Measurements from ENCODE around the gene HLA-A.

Gene HLA-A

GRCh38 chr6:29951882-29952281 is 9.6 kb downstream of the HLA-A start:
- DNase-seq (ENCODE audit: low read depth in 1 of 2, low spot score in 1 of 2), result no peak
- TF ChIP-seq GABPA (IDR thresholded peaks at IDR 0.05; ENCODE audit: low read depth) (no peak), CTCF (IDR thresholded peaks at IDR 0.05; ENCODE audit: insufficient read depth, low read length) (no peak), POLR2AphosphoS5 (IDR thresholded peaks at IDR 0.05; ENCODE audit: low read depth) (no peak), SPI1 (IDR thresholded peaks at IDR 0.05; ENCODE audit: borderline replicate concordance, low read depth) (no peak), REST (IDR thresholded peaks at IDR 0.05; ENCODE audit: insufficient replicate concordance, low read depth) (no peak)
- Histone ChIP-seq H3K27me3 (ENCODE audit: insufficient read depth, poor library complexity, severe bottlenecking) (no peaks in the 10 kb centered on the region), H3K4me3 (replicated peaks; ENCODE audit: insufficient read depth, low read length) (no peak overlapping the region), H3K27ac (replicated peaks) (no peak overlapping the region)

GRCh38 chr6:29953001-29953441 is 10.7 kb downstream of the HLA-A start:
- TF ChIP-seq CTCF (IDR thresholded peaks at IDR 0.05; ENCODE audit: insufficient read depth, low read length) (no peak), REST (IDR thresholded peaks at IDR 0.05; ENCODE audit: insufficient replicate concordance, low read depth) (no peak), POLR2AphosphoS5 (IDR thresholded peaks at IDR 0.05; ENCODE audit: low read depth) (no peak), SPI1 (IDR thresholded peaks at IDR 0.05; ENCODE audit: borderline replicate concordance, low read depth) (no peak), GABPA (IDR thresholded peaks at IDR 0.05; ENCODE audit: low read depth) (no peak)
- Histone ChIP-seq H3K27ac (replicated peaks) (no peak overlapping the region), H3K4me3 (replicated peaks; ENCODE audit: insufficient read depth, low read length) (no peak overlapping the region), H3K27me3 (ENCODE audit: insufficient read depth, poor library complexity, severe bottlenecking) (no peaks in the 10 kb centered on the region)
- no peak for DNase-seq (ENCODE audit: low read depth in 1 of 2, low spot score in 1 of 2)

- no peak overlapping the region for H3K4me3 ChIP-seq (replicated peaks; ENCODE audit: insufficient read depth, low read length)
- no peak for DNase-seq (ENCODE audit: low read depth in 1 of 2, low spot score in 1 of 2)
- TF ChIP-seq POLR2AphosphoS5 (IDR thresholded peaks at IDR 0.05; ENCODE audit: low read depth) (no peak), CTCF (IDR thresholded peaks at IDR 0.05; ENCODE audit: insufficient read depth, low read length) (no peak), GABPA (IDR thresholded peaks at IDR 0.05; ENCODE audit: low read depth) (no peak), SPI1 (IDR thresholded peaks at IDR 0.05; ENCODE audit: borderline replicate concordance, low read depth) (no peak), REST (IDR thresholded peaks at IDR 0.05; ENCODE audit: insufficient replicate concordance, low read depth) (no peak)
- H3K27ac ChIP-seq (replicated peaks), result no peak overlapping the region
- no peaks in the 10 kb centered on the region for H3K27me3 ChIP-seq (ENCODE audit: insufficient read depth, poor library complexity, severe bottlenecking)
Observed at GRCh38 chr6:29953686-29954085, 11.4 kb downstream of the HLA-A start.
